Lower lobe of right lung (tissue), 2 donors: ENCODE data around the gene H3-3A. TPM values are rescaled to one million over a fixed set of nuclear protein-coding genes. Genes with fewer than 3 reads are reported as not detected.
A peak's percentile ranks its signal among the peaks of the same experiment; 100 is the strongest.

Experiments
- ATAC-seq, 2 donors: fragments of 200-7000 bp; cut with Tn5 transposase; one replicate each; pipeline ENCODE4 v1.9.1; 2020 to 2022; ENCODE audit warnings: mild to moderate bottlenecking in 2 of 2, moderate library complexity in 2 of 2
- DNase-seq: peaks from one replicate; pipeline ENCODE4 v3.0.0-alpha.2; 2020
- H3K27ac ChIP-seq: fragments of 200-600 bp; one replicate; pipeline ENCODE4 v1.8.0; 2022
- H3K27me3 ChIP-seq: fragments of 200-600 bp; one replicate; pipeline ENCODE4 v1.8.0; 2022; ENCODE audit warnings: low read depth
- H3K36me3 ChIP-seq: fragments of 200-600 bp; one replicate; pipeline ENCODE4 v1.8.0; 2022; ENCODE audit warnings: mild to moderate bottlenecking
- H3K4me1 ChIP-seq: fragments of 200-600 bp; one replicate; pipeline ENCODE4 v1.8.0; 2022
- H3K4me3 ChIP-seq: fragments of 200-600 bp; one replicate; pipeline ENCODE4 v1.8.0; 2022; ENCODE audit warnings: mild to moderate bottlenecking
- H3K9me3 ChIP-seq: fragments of 200-600 bp; one replicate; pipeline ENCODE4 v1.8.0; 2022
- CTCF ChIP-seq: fragments of 200-600 bp; IDR thresholded peaks from one replicate; pipeline ENCODE4 v1.8.0; 2022; ENCODE audit warnings: antibody characterized with exemption, mild to moderate bottlenecking
- intact Hi-C: fragments of 100-400 bp; cut with DNase I; formaldehyde crosslinking; loops from one replicate; pipeline ENCODE4 v1.11.0; 2022
- total RNA-seq: library from RNA; stranded (reverse); fragmentation: NEBNext Ultra II Directional; extraction: Animal tissue kit (Norgen Biotek cat#: 25700); gene quantifications from one replicate; pipeline ENCODE4 v1.2.1, GENCODE V29; 2021
- donor health status: DM: no; HTN: yes; CAD: no; lungs with severe emphysema.

Gene H3-3A
- total RNA-seq, 1 donor from 2014 or later, result 504 TPM

DNA sequence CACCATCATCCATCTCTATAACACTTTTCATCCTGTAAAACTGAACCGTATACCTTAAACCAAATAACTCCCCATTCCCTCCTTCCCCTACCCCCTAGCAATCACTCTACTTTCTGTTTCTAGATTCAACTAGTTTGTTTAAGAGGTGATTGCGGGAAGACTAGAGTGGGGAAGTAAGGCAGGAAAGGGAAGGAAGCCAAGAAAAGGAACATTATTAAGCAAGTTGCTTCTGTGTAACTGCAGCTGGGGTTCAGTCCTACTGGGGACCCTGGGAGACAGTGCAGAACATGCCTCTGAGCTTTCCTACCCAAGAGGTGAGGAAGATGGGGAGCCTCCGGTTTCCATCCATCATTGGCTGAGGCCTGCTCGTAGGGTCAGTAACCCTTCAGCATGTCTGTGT, 28.9 kb upstream of the H3-3A start:
- Histone ChIP-seq H3K4me3 (no peak overlapping the region), H3K36me3 (no peaks in the 10 kb centered on the region), H3K27me3 (no peaks in the 10 kb centered on the region), H3K27ac (peak overlapping the region; percentile 70), H3K9me3 (no peaks in the 10 kb centered on the region), H3K4me1 (peaks cover 16% of the 10 kb centered on the region)
- ATAC-seq (peak; percentile 55 to 76), DNase-seq (no peak)
- intact Hi-C loops, result no loop called here
- no peak for TF ChIP-seq CTCF

DNA sequence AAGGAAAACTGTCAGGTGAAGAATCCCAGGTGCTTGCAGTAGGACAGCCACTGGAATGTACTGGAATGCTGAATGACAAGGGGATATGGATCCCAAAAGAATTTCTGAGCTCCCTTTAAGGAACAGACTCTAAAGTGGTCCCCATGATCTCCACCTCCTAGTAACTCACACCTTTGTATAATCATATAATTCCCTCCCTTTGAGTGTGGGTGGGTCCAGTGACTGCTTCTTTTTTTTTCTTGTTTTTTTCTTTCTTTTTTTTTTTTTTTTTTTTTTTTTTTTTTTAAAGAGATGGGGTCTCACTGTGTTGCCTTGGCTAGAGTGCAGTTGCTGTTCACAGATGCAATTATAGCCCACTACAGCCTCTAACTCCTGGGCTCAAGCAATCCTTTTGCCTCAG, 28.5 kb upstream of the H3-3A start:
- Histone ChIP-seq H3K27ac (peak overlapping the region; percentile 70), H3K9me3 (no peaks in the 10 kb centered on the region), H3K4me1 (peaks cover 13% of the 10 kb centered on the region), H3K4me3 (no peak overlapping the region), H3K36me3 (no peaks in the 10 kb centered on the region), H3K27me3 (no peaks in the 10 kb centered on the region)
- no peak for ATAC-seq
- intact Hi-C loops, result no loop called here
- TF ChIP-seq CTCF, result no peak
- DNase-seq, result no peak

GRCh38 chr1:226034482-226034881, 28.0 kb upstream of the H3-3A start:
- ATAC-seq, result peak; percentile 92 to 95
- Histone ChIP-seq H3K4me1 (peaks cover 13% of the 10 kb centered on the region), H3K36me3 (no peaks in the 10 kb centered on the region), H3K9me3 (no peaks in the 10 kb centered on the region), H3K4me3 (no peak overlapping the region), H3K27me3 (no peaks in the 10 kb centered on the region), H3K27ac (peak overlapping the region; percentile 70)
- intact Hi-C loops, result no loop called here
- TF ChIP-seq CTCF, result no peak
- peak; percentile 86 for DNase-seq

GRCh38 chr1:226035915-226036314, 26.6 kb upstream of the H3-3A start:
- intact Hi-C loops, result no loop called here
- no peak for ATAC-seq
- Histone ChIP-seq H3K27ac (peak overlapping the region; percentile 33), H3K4me1 (peaks cover 13% of the 10 kb centered on the region), H3K27me3 (no peaks in the 10 kb centered on the region), H3K36me3 (no peaks in the 10 kb centered on the region), H3K9me3 (no peaks in the 10 kb centered on the region), H3K4me3 (no peak overlapping the region)
- no peak for TF ChIP-seq CTCF
- no peak for DNase-seq

GRCh38 chr1:226038661-226039060, 23.9 kb upstream of the H3-3A start:
- intact Hi-C loops, result no loop called here
- TF ChIP-seq CTCF, result no peak
- no peaks in the 10 kb centered on the region for H3K9me3 ChIP-seq
- no peaks in the 10 kb centered on the region for H3K27me3 ChIP-seq
- no peak overlapping the region for H3K27ac ChIP-seq
- no peaks in the 10 kb centered on the region for H3K36me3 ChIP-seq
- DNase-seq, result no peak
- H3K4me1 ChIP-seq, result peaks cover 13% of the 10 kb centered on the region
- ATAC-seq, result no peak
- no peak overlapping the region for H3K4me3 ChIP-seq

- TF ChIP-seq CTCF, result no peak
- DNase-seq (no peak), ATAC-seq (no peak)
- H3K4me1 ChIP-seq, result no peaks in the 10 kb centered on the region
- H3K27me3 ChIP-seq, result no peaks in the 10 kb centered on the region
- H3K9me3 ChIP-seq, result no peaks in the 10 kb centered on the region
- H3K36me3 ChIP-seq, result no peaks in the 10 kb centered on the region
- H3K4me3 ChIP-seq, result no peak overlapping the region
- no peak overlapping the region for H3K27ac ChIP-seq
- intact Hi-C loops, result no loop called here
These were observed 21.1 kb upstream of the H3-3A start for GRCh38 chr1:226041419-226041818.
